ENCODE results near the gene NDRG2. TPM values are rescaled to one million over a fixed set of nuclear protein-coding genes. Genes with fewer than 3 reads are reported as not detected.
A peak's percentile ranks its signal among the peaks of the same experiment; 100 is the strongest.

Gene NDRG2
- total and polyA plus RNA-seq, 7 donors: 328 to 2,087 (median 762) TPM

GRCh38 chr14:21047378-21047781 lies 22.5 kb upstream of the NDRG2 start:
- WGBS, 3 donors: 29 to 30% (median 29%) methylated on average over 2 of the region's 2 CpGs
- H3K4me1 ChIP-seq: peaks cover 42% of the 10 kb centered on the region
- peak overlapping the region; percentile 70 for H3K27ac ChIP-seq
- no peaks in the 10 kb centered on the region for H3K36me3 ChIP-seq (ENCODE audit: insufficient read depth in 1 of 2, low read depth in 1 of 2)
- no peaks in the 10 kb centered on the region for H3K9me3 ChIP-seq
- TF ChIP-seq CTCF (IDR thresholded peaks at IDR 0.05): no peak
- no peak overlapping the region for H3K4me3 ChIP-seq
- no peak for DNase-seq
- H3K27me3 ChIP-seq (ENCODE audit: insufficient read depth in 3 of 3, low read length in 2 of 3): no peaks in the 10 kb centered on the region
- ATAC-seq: peak in 3 of 4 donors; percentile 37 to 59 (median 44)
- intact Hi-C loops (cut with DNase I): no loop called here

- intact Hi-C loops (cut with DNase I): loop anchor here (5.0 kb wide), 2 partner anchors 187 to 347 kb away; no protein-coding TSS in a partner anchor
- DNase-seq (peak; percentile 35 to 73), ATAC-seq (peak in 3 of 4 donors; percentile 9 to 58 (median 48))
- Histone ChIP-seq H3K4me3 (no peak overlapping the region), H3K27ac (peak overlapping the region; percentile 73), H3K4me1 (peaks cover 70% of the 10 kb centered on the region), H3K36me3 (ENCODE audit: insufficient read depth in 1 of 2, low read depth in 1 of 2) (no peaks in the 10 kb centered on the region), H3K27me3 (ENCODE audit: insufficient read depth in 3 of 3, low read length in 2 of 3) (no peaks in the 10 kb centered on the region), H3K9me3 (no peaks in the 10 kb centered on the region)
- WGBS, 3 donors: 13 to 15% (median 14%) methylated on average over 6 of the region's 6 CpGs
- no peak for TF ChIP-seq CTCF (IDR thresholded peaks at IDR 0.05)
Observed at GRCh38 chr14:21043974-21044618, 19.2 kb upstream of the NDRG2 start.

DNA sequence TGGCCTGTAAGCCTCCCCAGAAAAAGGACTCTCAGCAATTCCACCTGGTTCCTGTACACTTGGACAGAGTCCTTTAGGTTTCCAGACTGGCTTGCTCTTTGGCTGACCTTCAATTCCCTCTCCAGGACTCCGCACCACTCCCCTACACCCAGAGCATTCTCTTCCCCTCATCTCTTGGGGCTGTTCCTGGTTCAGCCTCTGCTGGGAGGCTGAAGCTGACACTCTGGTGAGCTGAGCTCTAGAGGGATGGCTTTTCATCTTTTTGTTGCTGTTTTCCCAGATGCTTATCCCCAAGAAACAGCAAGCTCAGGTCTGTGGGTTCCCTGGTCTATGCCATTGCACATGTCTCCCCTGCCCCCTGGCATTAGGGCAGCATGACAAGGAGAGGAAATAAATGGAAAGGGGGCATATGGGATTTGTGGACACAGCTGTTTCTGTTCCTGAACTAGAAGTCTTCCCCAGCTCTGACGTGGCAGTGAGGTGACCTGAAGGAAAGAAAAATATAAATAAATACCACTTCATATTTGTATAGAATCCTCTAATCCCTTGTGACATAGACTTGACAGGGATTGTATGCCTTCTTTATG lies 18.6 kb upstream of the NDRG2 start:
- Histone ChIP-seq H3K27me3 (ENCODE audit: insufficient read depth in 3 of 3, low read length in 2 of 3) (no peaks in the 10 kb centered on the region), H3K4me3 (no peak overlapping the region), H3K27ac (peak overlapping the region; percentile 73), H3K9me3 (no peaks in the 10 kb centered on the region), H3K4me1 (peaks cover 73% of the 10 kb centered on the region), H3K36me3 (ENCODE audit: insufficient read depth in 1 of 2, low read depth in 1 of 2) (no peaks in the 10 kb centered on the region)
- intact Hi-C loops (cut with DNase I): loop anchor here (5.0 kb wide), 2 partner anchors 186 to 346 kb away; no protein-coding TSS in a partner anchor
- ATAC-seq (no peak), DNase-seq (no peak)
- TF ChIP-seq CTCF (IDR thresholded peaks at IDR 0.05): no peak
- 9 to 23% (median 12%) methylated on average over 2 of the region's 2 CpGs for WGBS, 3 donors

DNA sequence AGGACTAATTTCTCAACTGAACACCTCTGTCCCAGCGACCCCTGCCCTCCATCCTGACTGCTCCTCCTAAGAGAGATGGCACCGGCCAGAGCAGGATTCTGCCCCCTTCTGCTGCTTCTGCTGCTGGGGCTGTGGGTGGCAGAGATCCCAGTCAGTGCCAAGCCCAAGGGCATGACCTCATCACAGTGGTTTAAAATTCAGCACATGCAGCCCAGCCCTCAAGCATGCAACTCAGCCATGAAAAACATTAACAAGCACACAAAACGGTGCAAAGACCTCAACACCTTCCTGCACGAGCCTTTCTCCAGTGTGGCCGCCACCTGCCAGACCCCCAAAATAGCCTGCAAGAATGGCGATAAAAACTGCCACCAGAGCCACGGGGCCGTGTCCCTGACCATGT lies 18.1 kb upstream of the NDRG2 start:
- WGBS, 3 donors: 27 to 34% (median 27%) methylated on average over 8 of the region's 8 CpGs
- Histone ChIP-seq H3K4me1 (peaks cover 73% of the 10 kb centered on the region), H3K27ac (peak overlapping the region; percentile 73), H3K9me3 (no peaks in the 10 kb centered on the region), H3K36me3 (ENCODE audit: insufficient read depth in 1 of 2, low read depth in 1 of 2) (no peaks in the 10 kb centered on the region), H3K4me3 (no peak overlapping the region), H3K27me3 (ENCODE audit: insufficient read depth in 3 of 3, low read length in 2 of 3) (no peaks in the 10 kb centered on the region)
- ATAC-seq: no peak
- TF ChIP-seq CTCF (IDR thresholded peaks at IDR 0.05): no peak
- intact Hi-C loops (cut with DNase I): loop anchor here (5.0 kb wide), 2 partner anchors 186 to 346 kb away; no protein-coding TSS in a partner anchor
- DNase-seq: peak in 1 of 2 donors; percentile 52

Data from psoas muscle (tissue), 8 donors.